Renal pelvis (tissue), 4 donors: ENCODE measurements around the gene PLEKHN1. TPM values are rescaled to one million over a fixed set of nuclear protein-coding genes. Genes with fewer than 3 reads are reported as not detected.
A peak's percentile ranks its signal among the peaks of the same experiment; 100 is the strongest.
"Not testable (repeated sequence)": the region's sequence is repeated elsewhere in the genome, so short reads cannot be mapped to it uniquely, and the experiment has no call there.

Experiments
- DNase-seq: peaks from one replicate; pipeline ENCODE4 v3.0.0-alpha.2; 2013
- polyA plus RNA-seq, 3 donors: library from polyadenylated mRNA; unstranded; fragments of 120-200 nt; gene quantifications; one replicate each; pipeline ENCODE4 v1.2.1, GENCODE V29; 2013; ENCODE audit not compliant: insufficient read length in 3 of 3

The PLEKHN1 gene
- polyA plus RNA-seq, 3 donors: 0.16 to 0.44 (median 0.26) TPM

- DNase-seq: no peak
Observed at GRCh38 chr1:1006305-1007159, 40.2 kb downstream of the PLEKHN1 start.

- DNase-seq: not testable (repeated sequence)
Observed at GRCh38 chr1:1010131-1010530, 43.8 kb downstream of the PLEKHN1 start.

GRCh38 chr1:1011396-1011949 lies 45.2 kb downstream of the PLEKHN1 start:
- DNase-seq: no peak

GRCh38 chr1:1012736-1013104 lies 46.4 kb downstream of the PLEKHN1 start:
- not testable (repeated sequence) for DNase-seq

- DNase-seq: peak; percentile 85
Observed at GRCh38 chr1:1013105-1013921, 47.0 kb downstream of the PLEKHN1 start, which contains the start of gene ISG15. Gene ISG15, plus strand, starts transcription at chr1:1013497. Its CDS starts 77 bp downstream, at chr1:1013574.

GRCh38 chr1:1013922-1014648 lies 47.8 kb downstream of the PLEKHN1 start:
- no peak for DNase-seq

GRCh38 chr1:1014799-1015681 lies 48.8 kb downstream of the PLEKHN1 start:
- DNase-seq: no peak

- DNase-seq: not testable (repeated sequence)
Observed at GRCh38 chr1:1017397-1018320, 51.4 kb downstream of the PLEKHN1 start.

- not testable (repeated sequence) for DNase-seq
Observed at GRCh38 chr1:1018321-1018685, 52.0 kb downstream of the PLEKHN1 start.

- peak; percentile 87 for DNase-seq
Observed at GRCh38 chr1:1019122-1019999, 53.1 kb downstream of the PLEKHN1 start.

- DNase-seq: no peak
Observed at GRCh38 chr1:1020000-1020404, 53.7 kb downstream of the PLEKHN1 start, which contains the start of gene AGRN. Gene AGRN, plus strand, starts transcription at chr1:1020120. Its CDS starts 53 bp downstream, at chr1:1020173.

- no peak for DNase-seq
Observed at GRCh38 chr1:1020415-1021009, 54.2 kb downstream of the PLEKHN1 start.

- DNase-seq: no peak
Observed at GRCh38 chr1:1021010-1021919, 55.0 kb downstream of the PLEKHN1 start.

GRCh38 chr1:1021920-1022259 lies 55.6 kb downstream of the PLEKHN1 start:
- DNase-seq: no peak

- no peak for DNase-seq
Observed at GRCh38 chr1:1022302-1023009, 56.2 kb downstream of the PLEKHN1 start.

GRCh38 chr1:1023700-1024099 lies 57.4 kb downstream of the PLEKHN1 start:
- no peak for DNase-seq
